NCI-H526 (cell line): ENCODE results near the gene ITSN2.
A peak's percentile ranks its signal among the peaks of the same experiment; 100 is the strongest.

Source experiments
- DNase-seq, 2 experiments: peaks; one replicate each; lab custom pipeline; 2025; lab: John Stamatoyannopoulos, UW

The ITSN2 gene

GRCh38 chr2:24269265-24269664, 91.1 kb downstream of the ITSN2 start:
- no peak for DNase-seq

- no peak for DNase-seq
Observed at GRCh38 chr2:24265212-24265611, 95.1 kb downstream of the ITSN2 start.

DNA sequence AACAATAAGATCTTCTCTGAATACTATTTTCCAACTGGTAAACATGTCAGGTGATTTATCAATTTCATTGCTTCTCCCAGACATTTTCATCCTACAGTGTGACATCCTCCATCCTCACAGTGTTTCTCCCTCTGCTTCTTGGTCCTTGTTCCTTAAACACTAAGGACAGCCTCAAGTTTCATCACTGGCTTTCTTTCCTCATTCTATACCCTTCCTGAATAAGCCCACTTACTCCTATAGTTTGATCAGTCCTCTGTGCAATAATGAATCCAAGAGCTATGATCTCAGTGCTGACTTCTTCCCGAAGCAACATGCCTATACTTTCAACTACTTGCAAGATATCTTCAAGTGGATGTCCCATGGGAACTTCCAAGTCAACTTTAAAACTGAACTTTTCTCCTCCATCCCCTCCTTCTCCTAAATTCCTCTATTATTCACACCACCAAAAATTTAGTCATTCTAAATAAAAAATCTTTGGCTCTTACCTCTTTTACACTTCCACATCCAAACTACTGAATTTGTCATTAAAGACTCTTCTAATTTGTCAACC, 97.8 kb downstream of the ITSN2 start:
- DNase-seq = no peak

DNA sequence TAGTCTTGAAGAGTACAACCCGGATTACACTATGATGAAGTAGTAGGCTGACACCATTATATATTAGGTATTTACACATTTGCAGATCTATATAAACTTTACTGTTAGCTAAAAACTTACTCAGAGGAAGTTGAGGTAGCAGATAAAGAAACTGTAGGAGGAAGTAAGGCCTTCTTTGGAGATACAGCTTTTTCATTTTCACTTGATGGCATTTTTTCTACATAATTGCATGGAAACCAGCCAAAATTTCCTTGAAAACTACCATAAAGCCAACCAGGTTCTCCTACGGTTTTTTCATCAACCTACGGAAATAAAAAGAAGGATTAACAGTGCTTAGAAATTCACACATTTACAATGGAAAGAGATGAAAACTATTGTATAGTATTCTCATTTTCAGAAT, 98.9 kb downstream of the ITSN2 start:
- DNase-seq = no peak

DNA sequence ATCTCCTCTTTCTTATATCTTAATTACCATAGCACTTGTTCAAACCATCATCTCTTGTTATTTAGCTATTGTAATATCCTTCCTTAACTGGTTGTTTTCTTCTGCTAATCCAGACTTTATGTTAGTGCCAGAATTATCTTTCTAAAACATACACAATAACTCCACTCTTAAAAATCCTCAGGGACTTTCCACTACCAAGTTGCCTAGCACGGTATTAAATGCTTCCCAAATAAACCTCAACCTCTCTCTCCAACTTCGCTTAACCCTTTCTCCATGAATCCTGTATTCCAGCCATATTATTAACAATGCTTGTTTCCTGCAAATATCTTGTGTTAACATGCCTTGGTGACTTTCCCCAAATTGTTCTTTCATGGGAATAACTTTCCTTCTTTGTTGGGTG, 101.0 kb downstream of the ITSN2 start:
- no peak for DNase-seq

GRCh38 chr2:24258718-24259117, 101.6 kb downstream of the ITSN2 start:
- DNase-seq = no peak

DNA sequence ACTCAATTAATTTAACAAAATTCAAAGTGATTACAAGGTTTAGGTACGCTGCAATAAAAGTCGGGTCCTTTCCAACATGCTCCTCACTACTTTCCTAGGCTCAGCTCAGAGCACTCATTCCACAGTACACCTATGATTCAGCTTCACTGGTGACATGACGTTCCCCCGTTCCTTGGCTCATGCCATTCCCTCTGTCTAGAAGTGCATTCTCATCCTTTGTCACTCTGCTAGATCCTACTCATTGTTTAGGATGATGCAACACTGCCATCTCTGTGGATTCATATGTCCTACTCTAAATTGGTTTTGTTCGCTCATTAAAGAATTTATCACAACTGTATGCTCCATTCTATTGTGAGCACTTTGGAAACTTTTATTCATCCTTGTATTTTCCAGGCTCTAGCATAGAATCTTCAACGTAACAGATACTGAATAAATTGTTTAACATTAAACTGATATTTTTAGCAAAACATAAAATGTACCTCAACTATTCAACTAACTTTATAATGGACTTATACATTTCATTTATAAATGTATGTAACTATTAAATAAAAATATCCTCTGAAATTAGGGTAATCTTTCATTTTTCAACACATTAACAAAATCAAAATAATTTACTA, 106.9 kb downstream of the ITSN2 start:
- DNase-seq = no peak

GRCh38 chr2:24247592-24247991, 112.7 kb downstream of the ITSN2 start:
- DNase-seq = no peak

GRCh38 chr2:24247164-24247563, 113.2 kb downstream of the ITSN2 start:
- no peak for DNase-seq

- DNase-seq = no peak
Observed at GRCh38 chr2:24245986-24246776, 114.2 kb downstream of the ITSN2 start.

- DNase-seq = no peak
Observed at GRCh38 chr2:24241528-24241927, 118.8 kb downstream of the ITSN2 start.

DNA sequence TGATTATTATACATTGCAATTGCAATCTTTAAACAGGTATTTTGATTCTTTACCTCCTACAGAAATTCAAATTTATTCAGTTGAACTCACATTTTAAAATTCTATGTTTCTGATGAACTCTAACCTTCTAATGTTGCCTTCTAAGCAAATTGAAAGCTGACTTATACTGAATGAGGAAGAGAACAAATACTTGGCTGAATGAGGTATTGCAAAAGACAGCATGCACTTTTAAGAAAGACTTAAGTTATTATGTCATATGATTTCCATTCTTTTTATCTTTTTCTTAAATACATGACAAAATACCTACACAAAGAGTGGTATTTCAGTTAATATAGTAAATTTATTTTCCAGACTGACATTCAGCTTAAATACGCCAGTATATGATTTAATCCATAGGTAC, 120.8 kb downstream of the ITSN2 start:
- no peak for DNase-seq

- DNase-seq = no peak
Observed at GRCh38 chr2:24238158-24238557, 122.2 kb downstream of the ITSN2 start.

DNA sequence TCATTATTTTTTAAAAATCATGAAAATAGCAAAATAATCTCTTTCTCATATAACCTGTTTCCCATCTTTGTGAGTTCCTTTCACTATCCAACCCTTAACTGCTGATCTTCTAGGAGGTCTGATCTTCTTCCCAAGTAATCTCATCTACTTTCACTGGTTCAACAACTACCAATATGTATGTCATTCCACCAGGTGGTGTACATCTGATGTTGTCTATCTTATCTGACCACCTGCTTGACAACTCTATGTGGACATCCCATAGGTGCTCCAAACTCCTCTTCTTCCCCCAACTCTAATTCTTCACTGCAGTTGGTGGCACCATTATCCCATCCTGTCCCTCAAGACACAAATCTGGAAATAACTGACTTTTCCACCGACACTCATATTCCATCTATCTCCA, 123.0 kb downstream of the ITSN2 start:
- DNase-seq = peak in 1 of 2 experiments; percentile 6

DNA sequence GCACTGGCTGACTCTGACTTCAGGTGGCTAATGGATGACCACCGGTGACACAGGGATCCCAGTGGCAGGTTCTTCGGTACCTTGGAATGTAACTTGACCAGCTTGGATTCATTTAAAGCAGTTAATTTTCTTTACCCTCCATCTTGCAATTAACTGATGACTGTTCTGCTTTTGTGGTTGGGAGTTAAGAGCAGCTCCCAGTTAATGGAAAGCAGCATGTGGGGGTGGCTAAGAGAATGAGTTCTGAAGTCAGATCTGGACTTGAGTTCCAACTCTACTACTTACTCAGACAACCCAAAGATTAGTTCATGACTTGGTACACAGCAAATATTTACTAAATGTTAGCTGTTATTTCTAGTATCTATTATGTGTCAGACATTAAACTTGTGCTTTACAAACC, 127.0 kb downstream of the ITSN2 start:
- no peak for DNase-seq

DNA sequence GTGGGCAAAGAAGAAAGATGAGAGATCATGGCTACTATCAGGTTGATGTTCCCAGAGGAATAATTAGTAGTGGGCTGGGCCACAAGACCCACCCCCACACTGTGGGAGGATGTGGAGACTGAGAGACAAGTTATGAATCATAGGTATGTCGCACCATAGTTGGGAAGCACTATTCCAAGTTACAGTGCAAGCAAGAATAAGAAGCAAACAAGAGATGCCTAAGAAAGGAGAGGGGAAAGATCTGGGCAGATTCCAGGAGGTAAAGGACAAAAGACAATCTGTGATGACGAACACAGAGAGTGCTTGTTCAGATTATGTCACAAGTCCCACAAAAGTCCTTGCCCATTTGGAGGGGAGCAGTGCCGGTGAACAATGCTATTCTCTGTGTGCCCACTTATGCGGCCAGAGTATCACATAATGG, 128.9 kb downstream of the ITSN2 start:
- DNase-seq = no peak

DNA sequence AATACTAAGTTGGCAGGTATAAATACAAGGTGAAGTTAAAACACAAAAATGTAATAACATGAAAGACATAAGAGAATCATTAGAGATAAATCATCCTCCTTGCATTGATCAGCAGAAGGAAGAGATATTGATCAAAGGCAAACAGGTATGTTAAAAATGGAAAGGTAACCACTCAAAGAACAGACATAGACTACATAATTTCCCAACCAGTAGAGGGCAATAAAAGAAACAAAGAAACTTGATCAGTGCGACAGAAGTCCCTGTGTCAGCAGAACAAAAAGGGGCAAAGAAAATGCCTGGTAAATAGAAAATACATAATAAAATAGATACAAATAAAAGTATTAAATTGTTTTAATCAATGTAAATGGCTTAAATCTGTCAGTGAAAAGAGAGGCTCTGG, 131.9 kb downstream of the ITSN2 start:
- DNase-seq = peak in 1 of 2 experiments; percentile 52

- DNase-seq = no peak
Observed at GRCh38 chr2:24225499-24226242, 134.7 kb downstream of the ITSN2 start.

DNA sequence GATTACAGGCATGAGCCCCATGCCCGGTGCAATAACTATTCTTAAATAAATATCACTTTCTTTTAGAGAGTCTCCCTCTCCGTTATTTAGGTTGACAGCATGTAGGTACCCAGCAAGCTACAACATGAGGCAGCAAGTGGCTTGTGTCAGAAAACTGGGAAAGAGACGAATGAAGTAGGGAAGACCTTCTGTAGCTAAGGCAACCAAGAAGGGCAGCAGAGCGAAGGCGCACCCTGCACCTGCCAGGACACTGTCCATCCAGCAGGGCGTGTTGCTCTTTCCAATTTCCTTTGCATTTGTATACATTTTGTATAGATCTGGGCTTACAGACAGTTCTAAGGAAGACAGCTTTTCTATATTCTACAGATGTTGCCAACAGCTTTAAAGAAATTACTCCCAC, 137.4 kb downstream of the ITSN2 start:
- DNase-seq = no peak

DNA sequence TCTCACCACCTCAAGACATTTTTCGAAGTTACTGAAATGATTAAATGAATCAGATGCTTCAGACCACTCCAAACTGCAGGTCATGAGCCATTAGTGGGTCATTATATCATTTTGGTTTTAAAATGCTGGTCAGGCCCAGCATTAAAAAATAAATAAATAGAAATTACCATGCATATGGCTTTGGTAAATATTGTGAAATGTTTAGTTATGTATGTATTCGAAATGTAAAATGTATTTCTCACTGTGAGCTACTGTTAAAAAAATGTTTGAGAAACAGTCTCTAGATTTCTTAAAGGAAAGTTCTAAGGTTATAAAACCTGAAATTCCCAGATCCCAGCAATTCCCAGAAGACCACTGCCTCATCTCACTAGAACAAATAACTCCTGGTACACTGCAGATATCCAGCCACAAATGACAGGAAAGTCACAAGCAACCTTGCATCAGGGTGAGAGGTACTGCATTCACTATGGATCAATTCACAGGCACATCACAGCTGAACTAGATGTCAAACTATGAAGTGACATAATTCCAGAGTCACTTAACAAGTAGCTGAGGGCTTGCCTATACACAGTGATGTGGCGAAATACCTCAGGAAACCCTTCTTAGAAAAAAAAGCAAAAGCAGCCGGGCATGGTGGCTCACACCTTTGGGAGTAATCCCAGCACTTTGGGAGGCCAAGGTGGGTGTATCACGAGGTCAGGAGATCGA, 138.8 kb downstream of the ITSN2 start:
- DNase-seq = no peak

DNA sequence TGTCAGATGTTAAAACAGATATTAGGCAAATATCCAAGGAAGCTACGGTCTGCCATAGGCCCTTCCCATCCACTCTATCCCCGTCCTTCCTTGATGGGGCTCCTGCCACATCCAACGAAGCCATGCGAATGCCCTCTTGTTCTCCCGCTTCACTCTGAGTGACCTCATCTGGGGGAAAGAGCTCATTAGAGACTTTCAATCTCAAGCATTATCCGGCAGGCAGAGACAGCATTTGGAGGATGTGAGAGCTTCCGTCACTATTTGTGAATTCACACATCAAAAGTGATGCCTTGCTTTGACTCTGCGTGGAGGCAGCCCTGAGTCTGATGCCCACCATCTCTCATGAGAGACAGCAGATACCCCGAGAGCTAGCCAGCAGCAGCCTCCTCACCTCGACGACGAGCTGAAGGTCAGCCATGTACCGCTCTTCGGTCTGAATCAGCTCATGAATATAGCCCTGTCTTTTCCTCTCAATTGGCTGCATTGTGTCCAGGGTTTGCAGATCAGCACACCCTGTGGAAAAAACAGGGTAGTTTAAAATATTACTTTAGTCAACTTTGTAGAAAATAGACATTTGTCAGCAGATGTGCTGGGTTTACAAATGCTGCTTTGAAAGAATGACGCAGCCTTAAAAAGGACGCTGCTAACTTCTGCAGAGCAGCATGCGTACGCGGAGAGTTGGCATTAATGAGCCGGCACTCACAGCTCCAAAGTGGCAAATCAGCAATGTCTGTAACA, 139.6 kb downstream of the ITSN2 start:
- peak; percentile 68 to 70 for DNase-seq
